ENCODE measurements around the gene CD226.

GRCh38 chr18:69876490-69876889 lies 71.2 kb downstream of the CD226 start:
- TF ChIP-seq RCOR1 (IDR thresholded peaks at IDR 0.05; ENCODE audit: insufficient replicate concordance, low read length): no peak
- TF ChIP-seq USF2 (IDR thresholded peaks at IDR 0.05; ENCODE audit: low read depth, low read length): no peak
- TF ChIP-seq CTCF (conservative IDR thresholded peaks at IDR 0.05; ENCODE audit: low read depth, low read length): no peak

Measured in IMR-90 (cell line).